Activated CD8-positive, alpha-beta memory T cell treated with anti-CD3 and anti-CD28 coated beads for 48 hours (primary cell): Measurements from ENCODE around the gene MAK.
"Not testable (repeated sequence)": the region's sequence is repeated elsewhere in the genome, so short reads cannot be mapped to it uniquely, and the experiment has no call there.

Experiments
- DNase-seq, 3 experiments: peaks; one replicate each; pipeline ENCODE4 v3.0.0-alpha.2; 2020; ENCODE audit warnings: low read depth in 2 of 3, low spot score in 2 of 3

The MAK gene

GRCh38 chr6:10837995-10838793 is at the start of gene MAK:
TSS of gene MAK (minus strand) at chr6:10838539. CDS start at chr6:10830648, 7,891 bp downstream.
- peak; percentile 59 to 82 (median 61) for DNase-seq

- peak in 1 of 3 experiments; percentile 8 for DNase-seq
These were observed 48.6 kb upstream of the MAK start, which contains the start of gene SYCP2L for GRCh38 chr6:10886691-10887502. TSS of gene SYCP2L (plus strand) at chr6:10887052. CDS start at chr6:10887127, 75 bp downstream.

GRCh38 chr6:10886365-10886690 is 48.0 kb upstream of the MAK start:
- not testable (repeated sequence) for DNase-seq

GRCh38 chr6:10884245-10884972 is 46.1 kb upstream of the MAK start:
- DNase-seq, result no peak

GRCh38 chr6:10883312-10884244 is 45.2 kb upstream of the MAK start:
- DNase-seq, result no peak

- DNase-seq, result no peak
These were observed 44.4 kb upstream of the MAK start for GRCh38 chr6:10882657-10883171.

- DNase-seq, result not testable (repeated sequence)
These were observed 43.9 kb upstream of the MAK start for GRCh38 chr6:10882253-10882630.

GRCh38 chr6:10880366-10880765 is 42.0 kb upstream of the MAK start:
- no peak for DNase-seq

- DNase-seq, result no peak
These were observed 39.5 kb upstream of the MAK start for GRCh38 chr6:10877871-10878270.

GRCh38 chr6:10877012-10877411 is 38.7 kb upstream of the MAK start:
- DNase-seq, result no peak

- no peak for DNase-seq
These were observed 36.7 kb upstream of the MAK start for GRCh38 chr6:10875026-10875425.

GRCh38 chr6:10874207-10874606 is 35.9 kb upstream of the MAK start:
- no peak for DNase-seq

- DNase-seq, result no peak
These were observed 35.0 kb upstream of the MAK start for GRCh38 chr6:10873374-10873773.

GRCh38 chr6:10867952-10868351 is 29.6 kb upstream of the MAK start:
- no peak for DNase-seq

- not testable (repeated sequence) for DNase-seq
These were observed 28.4 kb upstream of the MAK start for GRCh38 chr6:10866709-10867108.

- not testable (repeated sequence) for DNase-seq
These were observed 24.7 kb upstream of the MAK start for GRCh38 chr6:10863031-10863430.

- no peak for DNase-seq
These were observed 24.0 kb upstream of the MAK start for GRCh38 chr6:10862361-10862760.

- no peak for DNase-seq
These were observed 22.7 kb upstream of the MAK start for GRCh38 chr6:10861086-10861485.

- no peak for DNase-seq
These were observed 18.9 kb upstream of the MAK start for GRCh38 chr6:10857259-10857658.

GRCh38 chr6:10854922-10855632 is 16.7 kb upstream of the MAK start:
- no peak for DNase-seq
